Choroid plexus epithelial cell (primary cell): ENCODE results near the gene GLIPR1L2.
A peak's percentile ranks its signal among the peaks of the same experiment; 100 is the strongest.

Experiments used
- DNase-seq: peaks from one replicate; pipeline ENCODE4 v3.0.0-alpha.2; 2010; ENCODE audit warnings: low read depth
- H3K4me3 ChIP-seq: 2 replicates; pipeline ENCODE4 v1.5.1; 2011; ENCODE audit warnings: low read depth, mild to moderate bottlenecking, control low read depth, low read length, moderate library complexity
- TF ChIP-seq, protein P1 (sequence below): conservative IDR thresholded peaks from 2 replicates; pipeline ENCODE4 v1.5.1; 2011; ENCODE audit warnings: low read depth, mild to moderate bottlenecking, control low read depth, inconsistent platforms, low read length, moderate library complexity

The GLIPR1L2 gene

GRCh38 chr12:75360920-75361319, 30.0 kb upstream of the GLIPR1L2 start:
- no peak for DNase-seq
- no peak overlapping the region for H3K4me3 ChIP-seq
- TF ChIP-seq, protein P1, sequence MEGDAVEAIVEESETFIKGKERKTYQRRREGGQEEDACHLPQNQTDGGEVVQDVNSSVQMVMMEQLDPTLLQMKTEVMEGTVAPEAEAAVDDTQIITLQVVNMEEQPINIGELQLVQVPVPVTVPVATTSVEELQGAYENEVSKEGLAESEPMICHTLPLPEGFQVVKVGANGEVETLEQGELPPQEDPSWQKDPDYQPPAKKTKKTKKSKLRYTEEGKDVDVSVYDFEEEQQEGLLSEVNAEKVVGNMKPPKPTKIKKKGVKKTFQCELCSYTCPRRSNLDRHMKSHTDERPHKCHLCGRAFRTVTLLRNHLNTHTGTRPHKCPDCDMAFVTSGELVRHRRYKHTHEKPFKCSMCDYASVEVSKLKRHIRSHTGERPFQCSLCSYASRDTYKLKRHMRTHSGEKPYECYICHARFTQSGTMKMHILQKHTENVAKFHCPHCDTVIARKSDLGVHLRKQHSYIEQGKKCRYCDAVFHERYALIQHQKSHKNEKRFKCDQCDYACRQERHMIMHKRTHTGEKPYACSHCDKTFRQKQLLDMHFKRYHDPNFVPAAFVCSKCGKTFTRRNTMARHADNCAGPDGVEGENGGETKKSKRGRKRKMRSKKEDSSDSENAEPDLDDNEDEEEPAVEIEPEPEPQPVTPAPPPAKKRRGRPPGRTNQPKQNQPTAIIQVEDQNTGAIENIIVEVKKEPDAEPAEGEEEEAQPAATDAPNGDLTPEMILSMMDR = no peak

DNA sequence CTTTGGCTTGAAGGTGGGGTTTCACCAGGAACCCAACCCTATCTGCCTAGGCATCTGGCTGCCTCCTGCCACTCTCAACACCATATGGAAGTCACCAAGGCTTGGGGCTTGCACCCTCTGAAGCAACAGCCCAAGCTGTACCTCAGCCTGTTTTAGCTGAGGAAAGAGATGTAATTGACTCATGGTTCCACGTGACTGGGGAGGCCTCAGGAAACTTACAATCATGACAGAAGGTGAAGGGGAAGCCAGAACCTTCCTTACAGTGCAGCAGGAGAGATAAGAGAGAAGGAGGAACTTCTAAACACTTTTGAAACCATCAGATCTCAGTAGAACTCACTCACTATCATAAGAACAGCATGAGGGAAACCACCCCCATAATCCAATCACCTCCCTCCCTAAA, 29.5 kb upstream of the GLIPR1L2 start:
- DNase-seq = no peak
- TF ChIP-seq, protein P1 = no peak
- no peak overlapping the region for H3K4me3 ChIP-seq

DNA sequence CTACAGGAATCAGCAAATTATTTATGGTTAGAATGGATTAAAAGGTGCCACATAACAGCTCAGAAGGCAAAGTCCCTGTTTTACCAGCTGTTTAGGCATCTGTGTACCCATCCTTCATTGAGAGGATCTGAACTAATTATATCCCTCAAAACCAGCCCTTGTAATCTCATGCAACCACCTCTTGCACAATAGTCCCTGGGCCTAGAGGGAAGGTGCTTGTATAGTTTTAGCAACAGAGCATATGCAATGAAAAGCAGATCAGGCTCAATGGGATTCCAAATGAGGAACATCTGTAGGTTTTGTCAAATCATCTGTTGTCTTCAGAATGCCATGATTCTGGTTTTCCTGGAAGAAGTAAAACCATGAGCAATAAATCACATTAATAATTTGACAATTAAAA, 26.0 kb upstream of the GLIPR1L2 start:
- TF ChIP-seq, protein P1 = no peak
- peak; percentile 33 for DNase-seq
- H3K4me3 ChIP-seq = no peak overlapping the region

- DNase-seq = peak; percentile 52
- no peak overlapping the region for H3K4me3 ChIP-seq
- TF ChIP-seq, protein P1 = no peak
Measured at GRCh38 chr12:75366629-75367028, 24.3 kb upstream of the GLIPR1L2 start.

GRCh38 chr12:75374971-75375370, 15.9 kb upstream of the GLIPR1L2 start:
- TF ChIP-seq, protein P1 = no peak
- H3K4me3 ChIP-seq = no peak overlapping the region
- no peak for DNase-seq

- no peak overlapping the region for H3K4me3 ChIP-seq
- peak; percentile 16 for DNase-seq
- TF ChIP-seq, protein P1 = no peak
Measured at GRCh38 chr12:75378354-75378753, 12.5 kb upstream of the GLIPR1L2 start.

DNA sequence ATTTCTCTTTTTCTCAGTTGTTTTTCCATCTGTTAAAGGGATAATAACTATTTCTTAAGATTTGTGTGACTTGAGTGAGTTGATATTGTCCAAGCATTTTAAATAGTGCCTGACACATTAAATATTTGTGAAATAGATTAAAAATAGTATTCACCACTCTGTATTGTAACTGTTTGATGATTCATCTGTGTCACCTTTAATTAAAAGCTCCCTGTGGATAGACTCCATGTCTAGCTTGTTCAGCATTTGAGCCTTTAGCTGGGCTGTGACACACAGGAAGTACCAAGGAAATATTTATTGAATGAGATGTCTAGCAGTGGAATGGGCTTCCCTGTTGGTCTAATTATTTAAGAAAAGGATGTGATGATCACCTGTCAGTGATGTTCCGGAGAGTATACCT, 1.8 kb upstream of the GLIPR1L2 start:
- H3K4me3 ChIP-seq = no peak overlapping the region
- TF ChIP-seq, protein P1 = no peak
- DNase-seq = peak; percentile 30
